Ishikawa (cell line): ENCODE data around the gene ZNF234.

Experiments
- CEBPB ChIP-seq: IDR thresholded peaks from 2 replicates; pipeline ENCODE4 v1.6.1; 2012
- CREB1 ChIP-seq: IDR thresholded peaks from 2 replicates; pipeline ENCODE4 v1.6.1; 2012; ENCODE audit warnings: low read depth
- EGR1 ChIP-seq: IDR thresholded peaks from 2 replicates; pipeline ENCODE4 v1.6.1; 2012
- EP300 ChIP-seq: IDR thresholded peaks from 2 replicates; pipeline ENCODE4 v1.6.1; 2012; ENCODE audit warnings: borderline replicate concordance
- FOXM1 ChIP-seq: IDR thresholded peaks from 2 replicates; pipeline ENCODE4 v1.6.1; 2012; ENCODE audit warnings: low read depth, borderline replicate concordance
- NFIC ChIP-seq: IDR thresholded peaks from 2 replicates; pipeline ENCODE4 v1.6.1; 2012
- RAD21 ChIP-seq: IDR thresholded peaks from 2 replicates; pipeline ENCODE4 v1.6.1; 2012; ENCODE audit warnings: low read depth
- TAF1 ChIP-seq: IDR thresholded peaks from 2 replicates; pipeline ENCODE4 v1.6.1; 2012; ENCODE audit warnings: low read depth, mild to moderate bottlenecking
- TCF12 ChIP-seq: IDR thresholded peaks from 2 replicates; pipeline ENCODE4 v1.6.1; 2012; ENCODE audit warnings: low read depth
- TEAD4 ChIP-seq: IDR thresholded peaks from 2 replicates; pipeline ENCODE4 v1.6.1; 2012
- USF1 ChIP-seq: IDR thresholded peaks from 2 replicates; pipeline ENCODE4 v1.6.1; 2012
- YY1 ChIP-seq: IDR thresholded peaks from 2 replicates; pipeline ENCODE4 v1.6.1; 2012; ENCODE audit warnings: low read depth
- ZBTB7A ChIP-seq: IDR thresholded peaks from 2 replicates; pipeline ENCODE4 v1.6.1; 2012; ENCODE audit warnings: low read depth
- TF ChIP-seq, protein P1 (sequence below): IDR thresholded peaks from 2 replicates; pipeline ENCODE4 v1.6.1; 2012
- TF ChIP-seq, protein P2 (sequence below): IDR thresholded peaks from 2 replicates; pipeline ENCODE4 v1.6.1; 2012; ENCODE audit warnings: low read depth, mild to moderate bottlenecking

The ZNF234 gene

DNA sequence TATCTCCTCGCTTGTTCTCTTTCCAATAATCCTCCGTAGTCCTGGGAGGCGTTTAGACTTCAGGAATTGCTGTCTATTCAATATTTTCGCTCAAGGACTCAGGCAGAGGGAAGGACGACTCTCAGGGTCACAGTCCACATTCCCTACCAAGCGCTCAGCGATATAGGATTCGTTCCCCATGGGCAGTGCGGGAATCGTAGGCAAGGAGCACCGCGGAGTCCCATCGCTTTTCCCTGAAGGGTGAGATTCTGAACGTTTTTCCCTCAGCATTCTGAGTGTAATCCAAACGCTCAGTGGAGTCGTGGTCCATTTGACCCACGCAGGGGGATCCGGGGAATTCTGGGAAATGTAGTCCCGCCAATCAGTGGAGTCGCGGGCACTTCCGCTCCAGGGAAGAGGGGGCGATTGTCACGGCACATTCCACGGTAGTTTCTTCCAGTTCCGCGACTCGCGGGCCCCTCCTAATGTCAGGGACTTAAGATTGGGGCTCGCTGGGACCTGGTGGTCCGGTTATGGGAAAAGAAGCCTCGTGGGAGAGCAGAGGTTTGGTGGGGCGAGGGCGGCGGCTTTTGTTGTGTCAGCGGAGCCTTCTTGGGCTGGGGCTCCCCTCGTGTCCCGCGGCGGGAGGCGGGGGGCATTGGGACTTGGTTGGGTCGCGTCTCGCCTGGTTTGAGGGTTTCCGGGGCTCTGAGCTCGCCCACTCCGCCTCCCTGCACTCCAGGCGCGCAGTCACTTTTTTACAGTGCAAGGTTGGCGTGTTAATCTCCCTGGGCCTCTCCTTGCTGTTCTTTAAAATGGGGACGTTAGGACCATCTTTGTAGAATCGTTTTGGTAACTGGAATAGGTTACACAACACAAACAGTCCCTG lies at the start of gene ZNF234:
TSS of gene ZNF234 (plus strand) at position 364 of the 868 bp plus-strand sequence. CDS start 3,079 bp downstream, outside the sequence.
- TF ChIP-seq, protein P1, sequence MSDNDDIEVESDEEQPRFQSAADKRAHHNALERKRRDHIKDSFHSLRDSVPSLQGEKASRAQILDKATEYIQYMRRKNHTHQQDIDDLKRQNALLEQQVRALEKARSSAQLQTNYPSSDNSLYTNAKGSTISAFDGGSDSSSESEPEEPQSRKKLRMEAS, result peak; percentile 53
- TF ChIP-seq TAF1, result peak; percentile 49; the same call in 1 of the 2 replicates
- TF ChIP-seq USF1, result no peak
- TF ChIP-seq ZBTB7A, result 0 out of 2 replicates have a peak, but pooled peaks have one; percentile 31
- peak; percentile 71 for TF ChIP-seq TEAD4

DNA sequence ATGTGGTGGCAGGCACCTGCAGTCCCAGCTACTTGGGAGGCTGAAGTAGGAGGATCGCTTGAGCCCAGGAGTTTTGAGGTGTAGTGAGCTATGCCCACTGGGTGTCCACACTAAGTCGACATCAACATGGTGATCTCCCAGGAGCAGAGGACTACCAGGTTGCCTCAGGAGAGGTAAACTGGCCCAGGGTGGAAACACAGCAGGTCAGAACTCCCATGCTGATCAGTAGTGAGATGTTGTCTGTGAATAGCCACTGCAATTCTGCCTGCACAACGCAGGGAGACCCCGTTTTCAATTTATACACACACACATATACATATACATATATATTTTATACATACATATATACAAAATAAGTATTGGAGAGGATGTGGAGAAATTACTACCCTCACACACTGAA lies 49.2 kb upstream of the ZNF234 start:
- TF ChIP-seq ZBTB7A (no peak), YY1 (no peak), USF1 (no peak), EGR1 (no peak), TEAD4 (no peak), RAD21 (no peak), FOXM1 (no peak), TAF1 (no peak), CEBPB (no peak), NFIC (no peak), EP300 (no peak), TCF12 (no peak)
- TF ChIP-seq, protein P2, sequence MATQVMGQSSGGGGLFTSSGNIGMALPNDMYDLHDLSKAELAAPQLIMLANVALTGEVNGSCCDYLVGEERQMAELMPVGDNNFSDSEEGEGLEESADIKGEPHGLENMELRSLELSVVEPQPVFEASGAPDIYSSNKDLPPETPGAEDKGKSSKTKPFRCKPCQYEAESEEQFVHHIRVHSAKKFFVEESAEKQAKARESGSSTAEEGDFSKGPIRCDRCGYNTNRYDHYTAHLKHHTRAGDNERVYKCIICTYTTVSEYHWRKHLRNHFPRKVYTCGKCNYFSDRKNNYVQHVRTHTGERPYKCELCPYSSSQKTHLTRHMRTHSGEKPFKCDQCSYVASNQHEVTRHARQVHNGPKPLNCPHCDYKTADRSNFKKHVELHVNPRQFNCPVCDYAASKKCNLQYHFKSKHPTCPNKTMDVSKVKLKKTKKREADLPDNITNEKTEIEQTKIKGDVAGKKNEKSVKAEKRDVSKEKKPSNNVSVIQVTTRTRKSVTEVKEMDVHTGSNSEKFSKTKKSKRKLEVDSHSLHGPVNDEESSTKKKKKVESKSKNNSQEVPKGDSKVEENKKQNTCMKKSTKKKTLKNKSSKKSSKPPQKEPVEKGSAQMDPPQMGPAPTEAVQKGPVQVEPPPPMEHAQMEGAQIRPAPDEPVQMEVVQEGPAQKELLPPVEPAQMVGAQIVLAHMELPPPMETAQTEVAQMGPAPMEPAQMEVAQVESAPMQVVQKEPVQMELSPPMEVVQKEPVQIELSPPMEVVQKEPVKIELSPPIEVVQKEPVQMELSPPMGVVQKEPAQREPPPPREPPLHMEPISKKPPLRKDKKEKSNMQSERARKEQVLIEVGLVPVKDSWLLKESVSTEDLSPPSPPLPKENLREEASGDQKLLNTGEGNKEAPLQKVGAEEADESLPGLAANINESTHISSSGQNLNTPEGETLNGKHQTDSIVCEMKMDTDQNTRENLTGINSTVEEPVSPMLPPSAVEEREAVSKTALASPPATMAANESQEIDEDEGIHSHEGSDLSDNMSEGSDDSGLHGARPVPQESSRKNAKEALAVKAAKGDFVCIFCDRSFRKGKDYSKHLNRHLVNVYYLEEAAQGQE, result no peak
- TF ChIP-seq, protein P1, result no peak

GRCh38 chr19:44093931-44094765 lies 47.2 kb upstream of the ZNF234 start, which contains the start of gene ZNF224:
Gene ZNF224, plus strand, starts transcription at chr19:44094361. Its CDS starts 3,513 bp downstream, at chr19:44097874.
- TF ChIP-seq TEAD4 (peak; percentile 35; the same call in 1 of the 2 replicates), USF1 (no peak; the same call in 1 of the 2 replicates), EP300 (no peak), TAF1 (peak; percentile 22; the same call in 1 of the 2 replicates), CREB1 (peak; percentile 37; the same call in 1 of the 2 replicates), CEBPB (no peak), RAD21 (no peak), YY1 (peak; percentile 68), ZBTB7A (no peak), FOXM1 (no peak), EGR1 (no peak), TCF12 (peak; percentile 51), NFIC (no peak)
- TF ChIP-seq, protein P1, result no peak; the same call in 1 of the 2 replicates
- TF ChIP-seq, protein P2, result no peak

DNA sequence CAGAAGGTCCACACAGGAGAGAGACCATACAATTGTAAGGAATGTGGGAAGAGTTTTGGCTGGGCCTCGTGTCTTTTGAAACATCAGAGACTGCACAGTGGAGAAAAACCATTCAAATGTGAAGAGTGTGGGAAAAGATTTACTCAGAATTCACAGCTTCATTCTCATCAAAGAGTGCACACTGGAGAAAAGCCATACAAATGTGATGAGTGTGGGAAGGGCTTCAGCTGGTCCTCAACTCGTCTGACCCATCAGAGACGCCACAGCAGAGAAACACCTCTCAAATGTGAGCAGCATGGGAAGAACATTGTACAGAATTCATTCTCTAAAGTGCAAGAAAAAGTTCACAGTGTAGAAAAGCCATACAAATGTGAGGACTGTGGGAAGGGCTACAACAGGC lies 33.6 kb upstream of the ZNF234 start:
- no peak for TF ChIP-seq FOXM1
- TF ChIP-seq CEBPB, result no peak
- no peak for TF ChIP-seq TEAD4
- no peak for TF ChIP-seq RAD21
- TF ChIP-seq, protein P1, result no peak
- TF ChIP-seq TAF1, result no peak
- TF ChIP-seq TCF12, result no peak
- TF ChIP-seq NFIC, result no peak
- TF ChIP-seq EGR1, result no peak
- no peak for TF ChIP-seq YY1
- TF ChIP-seq EP300, result no peak
- TF ChIP-seq, protein P2, result no peak
